Fibroblast of mammary gland (primary cell): ENCODE data around the gene GLI2.

Experiments used
- DNase-seq: peaks from one replicate; pipeline ENCODE4 v3.0.0-alpha.2; 2010; ENCODE audit warnings: low read depth
- H3K4me3 ChIP-seq: 2 replicates; pipeline ENCODE4 v1.5.1; 2011; ENCODE audit warnings: low read depth, mild to moderate bottlenecking, low read length, moderate library complexity; ENCODE audit not compliant: control insufficient read depth
- CTCF ChIP-seq: conservative IDR thresholded peaks from 2 replicates; pipeline ENCODE4 v1.5.1; 2011; ENCODE audit warnings: low read depth, low read length, inconsistent platforms; ENCODE audit not compliant: control insufficient read depth, insufficient read depth

GLI2 gene

DNA sequence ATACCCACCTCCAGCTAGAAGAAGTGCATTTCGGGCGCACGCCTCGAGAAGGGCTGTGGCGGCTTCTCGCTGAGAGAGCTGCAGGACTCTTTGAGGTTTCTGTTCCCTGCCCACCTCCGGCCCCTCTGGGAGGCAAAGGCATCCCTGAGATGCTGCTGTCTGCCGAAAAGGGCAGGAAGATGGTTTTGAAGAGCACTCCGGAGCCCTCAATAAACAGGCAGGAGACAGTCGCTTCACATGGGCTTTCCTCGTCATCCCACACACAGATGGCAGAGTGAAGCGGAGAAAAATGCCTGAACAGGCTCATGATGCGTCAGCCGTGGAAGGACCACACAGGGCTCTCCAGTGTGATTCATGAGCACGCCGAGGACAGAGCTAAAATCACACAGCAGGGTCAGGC, 25.4 kb upstream of the GLI2 start:
- peak; percentile 74 for DNase-seq
- H3K4me3 ChIP-seq, result no peak overlapping the region
- TF ChIP-seq CTCF, result no peak

- no peak overlapping the region for H3K4me3 ChIP-seq
- DNase-seq, result no peak
- no peak for TF ChIP-seq CTCF
Observed at GRCh38 chr2:120711694-120712093, 24.0 kb upstream of the GLI2 start.

GRCh38 chr2:120712180-120712681, 23.4 kb upstream of the GLI2 start:
- DNase-seq, result peak; percentile 28
- TF ChIP-seq CTCF, result no peak
- H3K4me3 ChIP-seq, result no peak overlapping the region

GRCh38 chr2:120715353-120715752, 20.3 kb upstream of the GLI2 start:
- no peak for DNase-seq
- no peak for TF ChIP-seq CTCF

DNA sequence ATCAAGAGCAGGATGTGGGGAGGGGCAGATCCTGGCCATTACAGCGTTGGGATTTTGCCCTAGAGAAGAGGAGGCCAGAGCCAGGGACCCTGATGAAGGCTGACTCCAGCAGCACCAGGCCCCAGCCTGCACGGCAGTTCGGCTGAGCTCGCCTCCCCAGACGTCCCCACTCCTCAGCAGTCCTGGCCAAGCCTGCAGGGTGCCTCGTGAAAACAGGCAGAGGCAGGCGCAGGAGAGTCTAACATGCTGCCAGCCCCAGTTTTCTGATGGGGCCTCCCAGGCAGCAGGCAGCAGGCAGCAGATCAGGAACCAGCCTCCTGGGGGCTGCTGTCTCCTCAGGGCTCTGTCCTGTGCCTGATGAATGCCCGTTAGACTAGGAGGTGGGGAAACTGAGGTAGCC, 19.7 kb upstream of the GLI2 start:
- H3K4me3 ChIP-seq, result no peak overlapping the region
- no peak for DNase-seq
- no peak for TF ChIP-seq CTCF

More at GRCh38 chr2:120715353-120715752, 20.3 kb upstream of the GLI2 start:
- no peak overlapping the region for H3K4me3 ChIP-seq

DNA sequence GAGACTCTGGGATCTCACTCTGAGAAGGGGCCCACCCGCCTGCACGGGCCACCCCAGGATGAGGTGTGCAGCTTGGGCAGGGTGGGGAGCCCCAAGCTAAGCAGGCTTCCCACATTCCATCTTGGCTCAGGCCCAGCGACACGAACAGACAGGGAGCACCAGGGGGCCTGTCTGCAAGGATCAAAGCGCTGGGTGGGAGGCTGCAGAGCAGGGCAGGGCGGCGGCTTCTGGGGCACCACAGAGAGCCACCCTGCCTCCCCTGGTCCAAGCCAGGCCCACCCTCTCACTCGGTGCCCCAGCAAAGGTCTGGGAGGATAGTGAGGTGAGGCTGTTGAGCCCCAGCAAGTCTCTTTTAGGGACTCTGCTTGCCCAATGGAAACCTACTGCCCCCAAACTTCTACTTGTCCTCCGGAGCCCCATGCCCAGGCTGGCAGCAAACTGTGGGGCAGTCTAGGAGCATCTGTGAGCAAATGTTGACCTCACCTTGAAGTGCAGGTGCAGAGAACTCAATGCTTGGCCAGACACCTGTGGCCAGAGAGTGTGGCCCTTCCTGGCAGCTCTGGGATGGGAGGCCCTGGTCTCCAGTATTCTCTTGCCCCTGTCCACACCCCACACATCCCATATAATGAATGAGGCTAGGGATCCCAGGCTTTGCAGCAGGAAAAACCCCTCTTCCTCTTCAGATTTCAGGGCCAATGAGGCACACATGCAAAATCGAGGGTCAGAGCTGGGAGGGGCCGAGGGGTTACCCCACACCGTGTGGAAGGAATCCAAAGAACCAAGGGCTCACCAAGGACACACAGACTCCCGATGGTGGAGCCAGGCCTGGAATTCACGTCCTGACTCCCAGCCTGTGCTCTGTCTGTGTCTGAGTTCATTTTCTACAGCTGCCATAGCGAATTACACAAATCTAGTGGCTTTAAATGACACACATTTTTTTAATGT, 18.8 kb upstream of the GLI2 start:
- no peak for TF ChIP-seq CTCF
- no peak overlapping the region for H3K4me3 ChIP-seq
- DNase-seq, result no peak
